HG03460 (cell line): Measurements from ENCODE around the gene OAS1.
A peak's percentile ranks its signal among the peaks of the same experiment; 100 is the strongest.
"Not testable (repeated sequence)": the region's sequence is repeated elsewhere in the genome, so short reads cannot be mapped to it uniquely, and the experiment has no call there.

Experiments
- ATAC-seq: cut with Tn5 transposase; IDR thresholded peaks from one replicate; pipeline ENCODE4 v1.9.1; 2021; ENCODE audit not compliant: unreplicated experiment

Gene OAS1

GRCh38 chr12:112936264-112936663 is 29.5 kb downstream of the OAS1 start:
- ATAC-seq, result no peak

GRCh38 chr12:112936927-112937326 is 30.2 kb downstream of the OAS1 start:
- ATAC-seq, result no peak

GRCh38 chr12:112937741-112938719 is 31.3 kb downstream of the OAS1 start, which contains the start of gene OAS3:
Gene OAS3 (plus strand): TSS chr12:112938474. CDS start chr12:112938531, 57 bp downstream.
- peak; percentile 40 for ATAC-seq

- no peak for ATAC-seq
These were observed 32.0 kb downstream of the OAS1 start for GRCh38 chr12:112938751-112939150.

GRCh38 chr12:112939761-112940381 is 33.1 kb downstream of the OAS1 start:
- peak; percentile 52 for ATAC-seq

- ATAC-seq, result no peak
These were observed 35.0 kb downstream of the OAS1 start for GRCh38 chr12:112941528-112942335.

GRCh38 chr12:112942572-112942971 is 35.8 kb downstream of the OAS1 start:
- no peak for ATAC-seq

- no peak for ATAC-seq
These were observed 37.4 kb downstream of the OAS1 start for GRCh38 chr12:112944024-112944690.

- no peak for ATAC-seq
These were observed 38.8 kb downstream of the OAS1 start for GRCh38 chr12:112945515-112945914.

- no peak for ATAC-seq
These were observed 39.7 kb downstream of the OAS1 start for GRCh38 chr12:112946236-112947000.

GRCh38 chr12:112947314-112947713 is 40.6 kb downstream of the OAS1 start:
- no peak for ATAC-seq

GRCh38 chr12:112947761-112948160 is 41.0 kb downstream of the OAS1 start:
- ATAC-seq, result no peak

GRCh38 chr12:112948806-112949205 is 42.0 kb downstream of the OAS1 start:
- ATAC-seq, result no peak

- no peak for ATAC-seq
These were observed 43.9 kb downstream of the OAS1 start for GRCh38 chr12:112950701-112951100.

GRCh38 chr12:112957125-112957524 is 50.4 kb downstream of the OAS1 start:
- not testable (repeated sequence) for ATAC-seq

- ATAC-seq, result no peak
These were observed 54.3 kb downstream of the OAS1 start for GRCh38 chr12:112961074-112961473.

- ATAC-seq, result no peak
These were observed 54.8 kb downstream of the OAS1 start for GRCh38 chr12:112961536-112961935.

- no peak for ATAC-seq
These were observed 55.8 kb downstream of the OAS1 start for GRCh38 chr12:112962561-112962960.

- ATAC-seq, result no peak
These were observed 56.6 kb downstream of the OAS1 start for GRCh38 chr12:112963227-112963861.
